Motor neuron (in vitro differentiated cells): Measurements from ENCODE around the gene SNAP29. TPM values are rescaled to one million over a fixed set of nuclear protein-coding genes. Genes with fewer than 3 reads are reported as not detected.

Experiments
- ATAC-seq, 8 experiments: fragments of 200-7000 bp; cut with Tn5 transposase; replicated peaks in 6 of 8; 2 replicates each; pipeline ENCODE4 v1.8.0; 2021; ENCODE audit warnings: mild to moderate bottlenecking in 8 of 8, moderate library complexity in 8 of 8
- H3K27ac ChIP-seq, 2 donors: fragments of 250-450 bp; sonication (Bioruptor Pico); 2 replicates each; pipeline ENCODE4 v1.9.0; 2021; ENCODE audit warnings: antibody characterized with exemption in 2 of 2, mild to moderate bottlenecking in 2 of 2, moderate library complexity in 1 of 2
- H3K4me1 ChIP-seq, 2 donors: fragments of 250-450 bp; sonication (Bioruptor Pico); replicated peaks in 1 of 2; 2 replicates each; pipeline ENCODE4 v1.6.1; 2021; ENCODE audit warnings: antibody characterized with exemption in 2 of 2, mild to moderate bottlenecking in 2 of 2, moderate library complexity in 1 of 2
- H3K4me3 ChIP-seq, 5 donors: fragments of 250-450 bp; sonication (Bioruptor Pico); 2 replicates each; pipeline ENCODE4 v1.9.0; 2021; ENCODE audit warnings: antibody characterized with exemption in 5 of 5, mild to moderate bottlenecking in 5 of 5, moderate library complexity in 4 of 5
- WGBS, 10 experiments: fragments of 450-650 bp; shearing (Covaris generic); methylation state at CpG; one replicate each; pipeline ENCODE4 v1.0.0; 2022; 5-methylcytosine and 5-hydroxymethylcytosine counted together
- in situ Hi-C, 9 experiments: fragments of 400-800 bp; cut with MboI; loops; one replicate each; pipeline ENCODE4 v1.15.0; 2021; ENCODE audit warnings: low sequenced_read_pairs in 9 of 9, low pct_unique_long_range_greater_than_20kb in 2 of 9; ENCODE audit not compliant: unreplicated experiment in 9 of 9
- total RNA-seq, 8 experiments: library from RNA; unstranded; fragments of 300-600 nt; gene quantifications; 2 replicates each; pipeline versions ENCODE4 v1.2.3 to v1.2.4, GENCODE V29; 2022

SNAP29 gene
- total RNA-seq, 8 experiments from 2014 or later, result 6.7 to 26.5 (median 14.9) TPM

DNA sequence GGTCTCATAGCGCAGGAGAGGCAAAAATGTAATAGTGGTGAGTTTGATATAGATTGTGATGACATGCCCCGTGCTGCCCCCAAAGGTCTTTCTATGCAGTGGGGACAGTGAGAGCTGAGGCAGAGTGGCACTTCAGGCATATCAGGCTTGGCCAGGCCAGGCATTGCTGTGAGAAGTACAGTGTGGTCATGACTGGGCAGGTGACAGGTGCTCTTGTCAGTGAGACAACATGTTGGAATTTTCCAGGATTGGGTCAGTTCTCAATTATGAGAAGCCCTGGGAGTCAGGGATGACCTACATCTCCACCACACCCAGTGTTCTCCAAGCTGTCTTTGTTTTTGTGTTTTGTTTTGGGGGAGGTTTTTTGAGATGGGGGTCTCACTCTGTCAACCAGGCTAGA is 3.7 kb downstream of the SNAP29 start:
- no peak overlapping the region for H3K27ac ChIP-seq
- peaks cover 7 to 14% of the 10 kb centered on the region in 2 donors for H3K4me1 ChIP-seq
- 75 to 100% (median 95%) methylated on average over 1 to 2 of the region's 2 CpGs; no CpG with 5 or more reads in 4 of the 10 experiments for WGBS, 10 experiments
- H3K4me3 ChIP-seq, result no peak overlapping the region
- ATAC-seq, result no peak
- in situ Hi-C loops, result no loop called here

- H3K4me3 ChIP-seq, result no peak overlapping the region
- in situ Hi-C loops, result no loop called here
- whole genome bisulfite sequencing, 10 experiments, result 70 to 100% (median 87%) methylated on average over 1 to 4 of the region's 4 CpGs; no CpG with 5 or more reads in 2 of the 10 experiments
- H3K4me1 ChIP-seq, result peaks cover 8 to 18% of the 10 kb centered on the region in 2 donors
- ATAC-seq, result no peak
- no peak overlapping the region for H3K27ac ChIP-seq
Observed at GRCh38 chr22:20863366-20863765, 4.6 kb downstream of the SNAP29 start.

DNA sequence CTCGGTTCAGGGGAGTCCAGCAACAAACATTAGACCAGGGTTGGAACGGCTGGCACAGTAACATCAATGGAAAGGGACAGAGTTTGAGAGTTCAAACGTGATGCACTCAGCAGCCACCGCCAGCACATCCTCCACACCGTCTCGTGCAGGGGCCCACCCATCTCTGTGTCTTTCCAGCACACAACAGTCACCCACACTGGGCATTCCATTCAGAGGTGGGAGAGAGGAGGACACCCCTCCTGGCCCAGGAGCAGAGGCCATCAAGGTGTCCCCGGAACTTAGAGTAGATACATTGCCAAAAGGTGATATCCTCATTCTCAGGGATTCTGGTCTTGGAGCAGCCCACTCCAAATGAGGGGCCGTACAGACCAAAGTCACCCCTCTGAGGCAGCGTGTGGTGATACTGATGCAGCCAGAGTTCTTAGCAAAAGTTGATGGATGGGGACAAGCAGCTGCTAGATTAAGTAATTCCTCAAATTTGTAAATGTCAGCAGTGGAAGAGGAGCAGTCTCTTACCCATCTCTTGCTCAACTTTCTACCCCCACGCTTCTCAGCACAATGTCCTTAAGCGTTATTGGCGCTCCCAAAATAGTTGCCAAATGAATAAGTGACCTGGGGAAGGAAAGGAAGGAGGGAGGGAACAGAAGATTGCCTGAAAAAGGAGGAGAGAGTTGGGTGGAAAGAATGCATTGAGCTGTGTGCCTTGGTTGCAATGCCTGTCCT is 5.5 kb downstream of the SNAP29 start:
- in situ Hi-C loops, result no loop called here
- Histone ChIP-seq H3K27ac (no peak overlapping the region), H3K4me1 (peaks cover 8 to 18% of the 10 kb centered on the region in 2 donors), H3K4me3 (no peak overlapping the region)
- WGBS, 10 experiments, result 60 to 100% (median 96%) methylated on average over 1 to 6 of the region's 12 CpGs; no CpG with 5 or more reads in 2 of the 10 experiments
- no peak for ATAC-seq

- no peak for ATAC-seq
- peak overlapping the region in 1 of 2 donors; percentile 29 for H3K27ac ChIP-seq
- WGBS, 10 experiments, result 40 to 100% (median 100%) methylated on average over 1 of the region's 3 CpGs; no CpG with 5 or more reads in 4 of the 10 experiments
- H3K4me3 ChIP-seq, result no peak overlapping the region
- in situ Hi-C loops, result no loop called here
- H3K4me1 ChIP-seq, result peaks cover 4 to 11% of the 10 kb centered on the region in 2 donors
Observed at GRCh38 chr22:20865331-20865730, 6.5 kb downstream of the SNAP29 start.

- in situ Hi-C loops, result no loop called here
- H3K4me3 ChIP-seq, result no peak overlapping the region
- ATAC-seq, result peak in 3 of 8 experiments; percentile 22 to 49 (median 35)
- H3K4me1 ChIP-seq, result peaks cover 4 to 11% of the 10 kb centered on the region in 2 donors
- H3K27ac ChIP-seq, result peak overlapping the region in 1 of 2 donors; percentile 29
- WGBS, 10 experiments, result 80 to 100% (median 93%) methylated on average over 1 to 4 of the region's 8 CpGs; no CpG with 5 or more reads in 4 of the 10 experiments
Observed at GRCh38 chr22:20865875-20866445, 7.2 kb downstream of the SNAP29 start.

DNA sequence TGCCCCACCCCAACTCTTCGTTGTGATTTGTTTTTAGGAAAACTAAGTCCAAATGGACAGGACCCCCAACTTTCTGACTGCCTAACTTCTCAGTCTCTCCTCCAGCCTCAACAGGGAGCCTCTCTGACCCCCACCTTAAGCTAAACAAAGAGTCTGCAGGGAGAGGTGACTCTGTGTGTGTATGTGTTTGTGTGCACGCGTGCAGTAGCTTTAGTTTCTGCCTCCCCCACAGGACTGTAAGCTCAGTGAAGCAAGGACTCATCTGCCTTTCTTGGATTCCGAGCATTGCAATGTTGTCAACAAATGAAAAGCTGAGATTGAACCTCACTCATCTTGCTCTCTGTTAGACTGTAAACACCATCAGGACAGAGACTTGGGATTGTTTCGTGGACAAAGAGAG is 7.9 kb downstream of the SNAP29 start:
- H3K27ac ChIP-seq, result peak overlapping the region in 1 of 2 donors; percentile 48
- 80 to 100% (median 97%) methylated on average over 1 to 5 of the region's 5 CpGs; no CpG with 5 or more reads in 3 of the 10 experiments for WGBS, 10 experiments
- in situ Hi-C loops, result no loop called here
- no peak for ATAC-seq
- H3K4me1 ChIP-seq, result peaks cover 4 to 11% of the 10 kb centered on the region in 2 donors
- no peak overlapping the region for H3K4me3 ChIP-seq

DNA sequence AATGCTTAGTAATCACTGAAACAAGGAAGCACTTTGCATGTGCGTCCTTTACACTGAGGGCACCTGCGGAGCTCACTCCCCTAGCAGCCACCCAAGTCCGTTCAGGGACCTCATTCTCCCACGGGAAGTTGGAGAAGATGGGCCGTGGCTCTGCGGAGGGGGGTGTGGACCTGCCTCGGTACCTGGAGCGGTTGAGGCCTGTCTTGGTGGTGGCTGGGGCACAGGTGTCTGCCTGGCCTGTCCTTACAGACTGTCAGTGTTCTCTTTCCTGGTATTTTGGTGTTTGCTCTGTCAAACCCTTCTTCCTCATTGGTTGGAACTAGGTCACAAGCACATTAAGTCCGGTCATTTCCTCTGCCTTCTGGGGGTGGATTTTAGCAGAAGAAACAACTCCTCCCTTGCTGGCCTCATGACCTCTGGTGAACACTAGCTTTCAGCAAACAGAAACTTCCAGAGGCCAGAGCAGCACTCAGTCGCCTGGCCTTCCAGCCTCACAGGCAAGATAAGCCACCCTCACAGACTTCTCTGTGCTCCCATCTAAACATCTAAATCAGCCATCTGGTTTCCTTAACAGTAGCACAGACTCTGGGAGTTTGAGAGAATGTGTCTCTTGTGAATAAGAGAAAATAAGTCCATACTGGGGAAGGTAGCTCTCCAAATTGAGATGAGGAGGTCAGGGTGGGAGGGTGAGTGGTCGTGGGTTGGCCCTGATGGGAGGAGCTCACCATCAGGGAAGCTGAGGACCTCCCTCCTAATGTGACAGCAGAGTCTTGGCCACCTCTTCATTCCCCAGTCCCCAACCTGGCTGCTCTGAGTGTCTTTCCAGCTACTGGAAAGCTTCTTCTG is 8.6 kb downstream of the SNAP29 start:
- ATAC-seq, result peak in 4 of 8 experiments; percentile 23 to 96 (median 66)
- WGBS, 10 experiments, result 30 to 90% (median 73%) methylated on average over 2 to 8 of the region's 11 CpGs; no CpG with 5 or more reads in 1 of the 10 experiments
- in situ Hi-C loops, result no loop called here
- peaks cover 4 to 11% of the 10 kb centered on the region in 2 donors for H3K4me1 ChIP-seq
- peak overlapping the region; percentile 48 to 80 for H3K27ac ChIP-seq
- H3K4me3 ChIP-seq, result no peak overlapping the region

DNA sequence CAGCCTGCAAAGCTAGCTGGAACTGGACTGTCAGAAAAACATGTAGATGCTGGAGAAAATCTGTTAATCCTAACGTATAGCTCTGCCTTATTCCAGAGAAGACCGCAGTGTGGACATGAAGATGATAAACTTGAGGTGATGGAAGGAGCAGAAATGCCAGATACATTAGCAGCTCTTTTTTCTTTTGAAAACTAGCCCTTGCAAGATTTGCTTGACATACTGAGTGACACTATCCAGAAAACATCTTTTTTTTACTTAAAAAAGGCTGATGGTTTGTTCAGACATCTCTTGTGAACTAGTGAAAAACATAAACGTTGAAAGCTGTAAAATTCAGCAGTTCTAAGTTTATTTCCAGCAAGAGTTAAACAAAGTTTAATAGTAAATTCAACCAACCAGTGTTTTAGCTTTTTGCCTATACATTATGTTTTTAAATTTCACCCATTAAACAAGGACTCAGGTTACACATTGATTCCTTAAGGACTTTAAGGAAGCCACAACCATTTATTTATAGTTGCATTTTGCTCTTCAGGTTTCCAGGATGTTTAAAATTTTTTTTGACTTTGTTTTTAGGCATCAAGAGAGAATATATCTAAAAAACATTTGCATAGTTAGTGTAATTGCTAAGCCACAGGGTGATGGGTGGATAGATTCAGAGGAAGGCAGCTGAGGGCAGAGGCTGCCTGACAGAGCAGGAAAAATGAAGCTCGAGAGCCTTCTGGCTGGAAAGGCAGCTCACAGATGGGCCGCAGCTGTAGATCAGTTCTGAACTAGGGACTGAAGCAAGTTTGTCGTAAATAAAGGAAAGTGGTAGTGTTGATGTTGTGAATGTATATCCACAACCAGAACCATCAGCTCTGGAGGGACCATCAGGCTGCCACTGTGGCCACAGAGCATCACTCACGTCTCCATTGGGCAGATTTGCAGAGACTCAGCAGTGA is 9.5 kb downstream of the SNAP29 start:
- ATAC-seq, result peak in 1 of 8 experiments; percentile 17
- peaks cover 4 to 11% of the 10 kb centered on the region in 2 donors for H3K4me1 ChIP-seq
- in situ Hi-C loops, result no loop called here
- H3K4me3 ChIP-seq, result no peak overlapping the region
- peak overlapping the region; percentile 48 to 80 for H3K27ac ChIP-seq
- WGBS, 10 experiments, result 0 to 100% (median 79%) methylated on average over 1 to 4 of the region's 7 CpGs; no CpG with 5 or more reads in 1 of the 10 experiments

GRCh38 chr22:20869234-20869633 is 10.4 kb downstream of the SNAP29 start:
- 83 to 100% (median 94%) methylated on average over 1 to 2 of the region's 2 CpGs; no CpG with 5 or more reads in 5 of the 10 experiments for WGBS, 10 experiments
- in situ Hi-C loops, result no loop called here
- no peak overlapping the region for H3K4me3 ChIP-seq
- no peak for ATAC-seq
- H3K4me1 ChIP-seq, result peaks cover 4 to 11% of the 10 kb centered on the region in 2 donors
- peak overlapping the region; percentile 48 to 69 for H3K27ac ChIP-seq

DNA sequence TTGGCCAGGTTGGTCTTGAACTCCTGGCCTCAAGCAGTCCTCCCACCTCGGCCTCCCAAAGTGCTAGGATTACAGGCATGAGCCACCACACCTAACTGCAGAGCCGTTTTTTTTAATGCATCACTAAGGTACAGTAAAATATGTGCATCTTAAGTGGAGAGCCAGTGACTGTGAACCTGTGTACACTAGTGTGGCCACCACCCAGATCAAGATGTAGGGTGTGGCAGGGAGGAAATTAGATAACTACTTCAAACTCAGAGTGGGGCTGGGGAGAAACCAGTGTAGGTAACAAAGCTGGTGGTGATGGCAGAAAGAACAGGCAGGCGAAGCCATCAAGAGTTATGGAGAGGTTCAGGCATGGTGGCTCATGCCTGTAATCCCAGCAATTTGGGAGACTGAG is 14.4 kb downstream of the SNAP29 start:
- WGBS, 10 experiments, result 0 to 100% (median 81%) methylated on average over 1 to 3 of the region's 3 CpGs; no CpG with 5 or more reads in 3 of the 10 experiments
- in situ Hi-C loops, result no loop called here

DNA sequence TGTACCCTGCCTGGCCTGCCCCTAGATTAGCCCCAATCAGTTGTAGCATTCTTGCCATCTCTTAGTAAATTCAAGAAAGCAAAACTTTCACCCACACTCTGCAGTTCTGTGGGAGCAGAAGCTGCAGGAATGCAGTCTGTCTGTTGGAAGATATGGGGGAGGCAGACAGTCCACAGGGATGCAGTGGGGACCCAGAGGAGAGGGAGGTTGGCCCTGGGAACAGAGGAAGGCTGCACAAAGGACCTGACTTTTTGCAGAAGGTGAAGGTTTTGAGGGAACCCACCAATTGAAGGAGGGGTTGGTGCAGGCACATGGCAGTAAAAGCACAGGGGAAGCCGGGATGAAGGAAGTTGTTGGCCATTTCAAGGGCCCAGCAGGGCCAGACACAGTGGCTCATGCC is 16.5 kb downstream of the SNAP29 start:
- no peak overlapping the region for H3K27ac ChIP-seq
- ATAC-seq, result no peak
- no peak overlapping the region for H3K4me3 ChIP-seq
- H3K4me1 ChIP-seq, result no peaks in the 10 kb centered on the region
- WGBS, 10 experiments, result 0 to 100% (median 100%) methylated on average over 1 of the region's 1 CpG; no CpG with 5 or more reads in 5 of the 10 experiments
- in situ Hi-C loops, result loop anchor here in 2 of 9 experiments (25.0 kb wide), 2 partner anchors 88 to 212 kb away; no protein-coding TSS in a partner anchor

More for the DNA sequence above, 14.4 kb downstream of the SNAP29 start:
- Histone ChIP-seq H3K27ac (no peak overlapping the region), H3K4me1 (no peaks in the 10 kb centered on the region), H3K4me3 (no peak overlapping the region)
- peak in 3 of 8 experiments; percentile 41 to 91 (median 66) for ATAC-seq

GRCh38 chr22:20877715-20878114 is 18.9 kb downstream of the SNAP29 start:
- H3K4me3 ChIP-seq, result no peak overlapping the region
- peak overlapping the region in 1 of 2 donors; percentile 39 for H3K27ac ChIP-seq
- WGBS, 10 experiments, result 80 to 100% (median 100%) methylated on average over 1 to 2 of the region's 3 CpGs; no CpG with 5 or more reads in 3 of the 10 experiments
- H3K4me1 ChIP-seq, result no peaks in the 10 kb centered on the region
- in situ Hi-C loops, result loop anchor here in 2 of 9 experiments (25.0 kb wide), 2 partner anchors 90 to 210 kb away; no protein-coding TSS in a partner anchor
- no peak for ATAC-seq
